K562 (cell line): Measurements from ENCODE around the gene GOLGA8J.
"Not testable (repeated sequence)": the region's sequence is repeated elsewhere in the genome, so short reads cannot be mapped to it uniquely, and the experiment has no call there.

Source experiments
- CC2D1A ChIP-seq: fragments of 450-650 bp; IDR thresholded peaks from 2 replicates; pipeline ENCODE4 v1.6.1; 2017; ENCODE audit warnings: mild to moderate bottlenecking
- ETV5 ChIP-seq: sonication (generic); formaldehyde crosslinking; IDR thresholded peaks from 2 replicates; pipeline ENCODE4 v1.4.0; 2020; ENCODE audit warnings: low read depth, mild to moderate bottlenecking, missing genetic modification reagents
- NFYB ChIP-seq: IDR thresholded peaks from 2 replicates; pipeline ENCODE4 v1.6.1; 2011; ENCODE audit warnings: mild to moderate bottlenecking, moderate library complexity; ENCODE audit not compliant: insufficient read length; ENCODE audit errors: extremely low read depth
- PHB2 ChIP-seq: fragments of 450-650 bp; IDR thresholded peaks from 2 replicates; pipeline ENCODE4 v1.6.1; 2017; ENCODE audit warnings: low read depth
- POLR2AphosphoS5 ChIP-seq: IDR thresholded peaks from 2 replicates; pipeline ENCODE4 v1.6.1; 2011; ENCODE audit warnings: mild to moderate bottlenecking, low read depth, low read length, moderate library complexity; ENCODE audit not compliant: control insufficient read depth, insufficient read depth
- SAFB ChIP-seq: fragments of 200-400 bp; formaldehyde crosslinking; IDR thresholded peaks from 2 replicates; pipeline ENCODE4 v1.6.1; 2017; ENCODE audit warnings: low read depth, low read length, borderline replicate concordance
- SAP30 ChIP-seq: fragments of 200-600 bp; sonication (generic); IDR thresholded peaks from 2 replicates; pipeline ENCODE4 v1.6.1; 2012; ENCODE audit warnings: borderline replicate concordance, low read depth, mild to moderate bottlenecking, moderate library complexity, low read length, control low read depth, inconsistent platforms; ENCODE audit not compliant: insufficient read depth, poor library complexity, severe bottlenecking
- SNRNP70 ChIP-seq: fragments of 200-400 bp; formaldehyde crosslinking; optimal IDR thresholded peaks from 2 replicates; pipeline ENCODE3; 2017; ENCODE audit warnings: low read depth, low read length
- SREBF1 ChIP-seq: fragments of 150-350 bp; IDR thresholded peaks from 2 replicates; pipeline ENCODE4 v1.6.1; 2014; ENCODE audit warnings: antibody characterized with exemption, low read depth, low read length, borderline replicate concordance
- ZBTB33 ChIP-seq: sonication (generic); formaldehyde crosslinking; IDR thresholded peaks from 2 replicates; pipeline ENCODE4 v1.8.1; 2023; ENCODE audit warnings: mild to moderate bottlenecking, missing genetic modification reagents
- ZNF318 ChIP-seq, 2 experiments: fragments of 450-650 bp; IDR thresholded peaks; 2 replicates each; pipeline ENCODE4 v1.6.1; 2016; ENCODE audit warnings: mild to moderate bottlenecking in 2 of 2, borderline replicate concordance in 1 of 2, low read depth in 1 of 2, moderate library complexity in 1 of 2
- ZNF431 ChIP-seq: sonication (generic); formaldehyde crosslinking; IDR thresholded peaks from 2 replicates; pipeline ENCODE4 v1.8.0; 2022; ENCODE audit warnings: mild to moderate bottlenecking, missing genetic modification reagents
- ZNF507 ChIP-seq: conservative IDR thresholded peaks from 2 replicates; pipeline ENCODE4 v1.6.1; 2017; ENCODE audit warnings: missing genetic modification characterization, missing compliant biosample characterization

- not testable (repeated sequence) for TF ChIP-seq POLR2AphosphoS5; ZNF318 (IDR thresholded peaks at IDR 0.05; ENCODE audit: borderline replicate concordance in 1 of 2, low read depth in 1 of 2); ETV5 (CRISPR knock-in tag); SAFB; NFYB; PHB2; SAP30; ZNF431; SNRNP70; ZNF507; CC2D1A; ZBTB33 (CRISPR knock-in tag); SREBF1
Measured at GRCh38 chr15:30103941-30104507, 21.3 kb downstream of the GOLGA8J start.
